ENCODE data around the gene RING1. TPM values are rescaled to one million over a fixed set of nuclear protein-coding genes. Genes with fewer than 3 reads are reported as not detected.

Gene RING1
- total RNA-seq, 1 donor from 2014 or later = 12.1 TPM

GRCh38 chr6:33187809-33188208 is 20.5 kb upstream of the RING1 start:
- Histone ChIP-seq H3K4me3 (no peak overlapping the region), H3K9me3 (ENCODE audit: low read depth) (no peaks in the 10 kb centered on the region), H2AFZ (replicated peaks) (no peak overlapping the region), H3K9ac (no peak overlapping the region), H3K27me3 (peaks cover 65% of the 10 kb centered on the region), H4K20me1 (ENCODE audit: low read depth) (peaks cover 11% of the 10 kb centered on the region), H3F3A (ENCODE audit: low read depth) (peaks cover 3% of the 10 kb centered on the region), H3K27ac (no peak overlapping the region), H3K4me2 (no peak overlapping the region), H3K79me2 (ENCODE audit: low read depth) (no peaks in the 10 kb centered on the region), H3K36me3 (no peaks in the 10 kb centered on the region), H3K4me1 (peaks cover 18% of the 10 kb centered on the region)
- DNase-seq (ENCODE audit: low spot score) = no peak
- no peak overlapping the region for H3K27ac Mint-ChIP-seq
- peaks cover 24% of the 10 kb centered on the region for H3K27me3 Mint-ChIP-seq (ENCODE audit: insufficient read depth, low read depth)
- no peak overlapping the region for H3K4me3 Mint-ChIP-seq
- no peaks in the 10 kb centered on the region for H3K9me3 Mint-ChIP-seq
- H3K36me3 Mint-ChIP-seq = peaks cover 2% of the 10 kb centered on the region
- TF ChIP-seq EZH2 (IDR thresholded peaks at IDR 0.05) = no peak
- TF ChIP-seq EZH2phosphoT487 (IDR thresholded peaks at IDR 0.05) = no peak
- H3K4me1 Mint-ChIP-seq = peaks cover 5% of the 10 kb centered on the region

DNA sequence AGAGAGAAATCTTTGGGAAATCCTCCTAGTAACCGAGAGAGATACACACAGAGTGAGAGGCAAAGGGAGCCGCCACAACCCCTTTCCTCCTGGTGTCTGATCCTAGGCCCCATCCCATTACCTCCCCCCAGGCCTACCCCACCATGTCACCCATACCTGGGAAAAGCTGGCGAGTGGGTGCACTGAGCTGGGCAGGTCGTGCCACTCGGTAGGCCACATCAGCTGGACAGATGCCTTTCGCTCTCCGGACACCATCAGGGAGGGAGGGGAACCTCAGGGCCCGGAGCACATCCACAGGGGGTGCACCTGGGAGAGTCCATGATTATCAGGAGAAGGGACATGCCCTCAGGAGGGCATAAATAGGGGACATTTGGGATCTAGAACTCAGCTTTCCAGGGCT is 19.1 kb upstream of the RING1 start:
- TF ChIP-seq EZH2 (IDR thresholded peaks at IDR 0.05) (no peak), EZH2phosphoT487 (IDR thresholded peaks at IDR 0.05) (no peak), CTCF (IDR thresholded peaks at IDR 0.05) (no peak)
- Histone ChIP-seq H3K4me2 (no peak overlapping the region), H2AFZ (replicated peaks) (no peak overlapping the region), H3K4me1 (peaks cover 21% of the 10 kb centered on the region), H3K9ac (no peak overlapping the region), H3K79me2 (ENCODE audit: low read depth) (no peaks in the 10 kb centered on the region), H3K27me3 (peaks cover 73% of the 10 kb centered on the region), H3K36me3 (no peaks in the 10 kb centered on the region), H3F3A (ENCODE audit: low read depth) (peaks cover 15% of the 10 kb centered on the region), H3K27ac (no peak overlapping the region), H3K9me3 (ENCODE audit: low read depth) (no peaks in the 10 kb centered on the region), H4K20me1 (ENCODE audit: low read depth) (peaks cover 17% of the 10 kb centered on the region), H3K4me3 (no peak overlapping the region)
- DNase-seq (ENCODE audit: low spot score) = no peak
- peaks cover 7% of the 10 kb centered on the region for H3K4me1 Mint-ChIP-seq
- H3K27me3 Mint-ChIP-seq (ENCODE audit: insufficient read depth, low read depth) = peaks cover 28% of the 10 kb centered on the region
- no peak overlapping the region for H3K27ac Mint-ChIP-seq
- H3K9me3 Mint-ChIP-seq = no peaks in the 10 kb centered on the region
- H3K4me3 Mint-ChIP-seq = no peak overlapping the region
- peaks cover 3% of the 10 kb centered on the region for H3K36me3 Mint-ChIP-seq

GRCh38 chr6:33189625-33190448 is 18.5 kb upstream of the RING1 start:
- peaks cover 28% of the 10 kb centered on the region for H3K27me3 Mint-ChIP-seq (ENCODE audit: insufficient read depth, low read depth)
- Histone ChIP-seq H3K27me3 (peaks cover 73% of the 10 kb centered on the region), H3K79me2 (ENCODE audit: low read depth) (no peaks in the 10 kb centered on the region), H3K27ac (no peak overlapping the region), H4K20me1 (ENCODE audit: low read depth) (peaks cover 21% of the 10 kb centered on the region), H3F3A (ENCODE audit: low read depth) (peaks cover 18% of the 10 kb centered on the region), H2AFZ (replicated peaks) (no peak overlapping the region), H3K4me2 (no peak overlapping the region), H3K9me3 (ENCODE audit: low read depth) (no peaks in the 10 kb centered on the region), H3K4me1 (peaks cover 21% of the 10 kb centered on the region), H3K9ac (no peak overlapping the region), H3K36me3 (no peaks in the 10 kb centered on the region), H3K4me3 (no peak overlapping the region)
- no peak overlapping the region for H3K4me3 Mint-ChIP-seq
- H3K27ac Mint-ChIP-seq = no peak overlapping the region
- no peak for TF ChIP-seq EZH2phosphoT487 (IDR thresholded peaks at IDR 0.05)
- TF ChIP-seq EZH2 (IDR thresholded peaks at IDR 0.05) = no peak
- no peak for TF ChIP-seq CTCF (IDR thresholded peaks at IDR 0.05)
- DNase-seq (ENCODE audit: low spot score) = no peak
- no peaks in the 10 kb centered on the region for H3K9me3 Mint-ChIP-seq
- peaks cover 7% of the 10 kb centered on the region for H3K36me3 Mint-ChIP-seq
- peaks cover 7% of the 10 kb centered on the region for H3K4me1 Mint-ChIP-seq

GRCh38 chr6:33190504-33191107 is 17.7 kb upstream of the RING1 start:
- Histone ChIP-seq H3F3A (ENCODE audit: low read depth) (peaks cover 18% of the 10 kb centered on the region), H3K36me3 (no peaks in the 10 kb centered on the region), H2AFZ (replicated peaks) (no peak overlapping the region), H3K4me3 (no peak overlapping the region), H3K79me2 (ENCODE audit: low read depth) (no peaks in the 10 kb centered on the region), H3K27me3 (peaks cover 73% of the 10 kb centered on the region), H3K9me3 (ENCODE audit: low read depth) (no peaks in the 10 kb centered on the region), H3K4me1 (peaks cover 21% of the 10 kb centered on the region), H3K27ac (no peak overlapping the region), H4K20me1 (ENCODE audit: low read depth) (peaks cover 29% of the 10 kb centered on the region), H3K4me2 (no peak overlapping the region), H3K9ac (no peak overlapping the region)
- TF ChIP-seq EZH2phosphoT487 (IDR thresholded peaks at IDR 0.05) (no peak), EZH2 (IDR thresholded peaks at IDR 0.05) (no peak), CTCF (IDR thresholded peaks at IDR 0.05) (no peak)
- no peak overlapping the region for H3K4me3 Mint-ChIP-seq
- H3K4me1 Mint-ChIP-seq = peaks cover 9% of the 10 kb centered on the region
- H3K36me3 Mint-ChIP-seq = peaks cover 15% of the 10 kb centered on the region
- H3K9me3 Mint-ChIP-seq = no peaks in the 10 kb centered on the region
- no peak for DNase-seq (ENCODE audit: low spot score)
- H3K27ac Mint-ChIP-seq = no peak overlapping the region
- peaks cover 34% of the 10 kb centered on the region for H3K27me3 Mint-ChIP-seq (ENCODE audit: insufficient read depth, low read depth)

Data from neural progenitor cell (in vitro differentiated cells).